Smooth muscle cell (in vitro differentiated cells): ENCODE data around the gene DDX39B. TPM values are rescaled to one million over a fixed set of nuclear protein-coding genes. Genes with fewer than 3 reads are reported as not detected.
"Not testable (repeated sequence)": the region's sequence is repeated elsewhere in the genome, so short reads cannot be mapped to it uniquely, and the experiment has no call there.

Experiments used
- DNase-seq: peaks from one replicate; lab custom pipeline; 2025; ENCODE audit not compliant: unreplicated experiment; lab: John Stamatoyannopoulos, UW
- H2AFZ ChIP-seq: fragments of 200-600 bp; sonication (generic); 2 replicates; pipeline ENCODE4 v1.6.0; 2016; ENCODE audit warnings: antibody characterized with exemption, low read depth, mild to moderate bottlenecking
- H3F3A ChIP-seq: fragments of 200-600 bp; sonication (generic); 2 replicates; pipeline ENCODE4 v1.6.0; 2017; ENCODE audit warnings: antibody characterized with exemption, low read depth
- H3K27ac ChIP-seq: fragments of 200-600 bp; sonication (generic); 2 replicates; pipeline ENCODE4 v1.5.1; 2016; ENCODE audit warnings: low read depth, mild to moderate bottlenecking
- H3K27me3 ChIP-seq: fragments of 200-600 bp; sonication (generic); 2 replicates; pipeline ENCODE4 v1.6.1; 2016; ENCODE audit warnings: low read depth, mild to moderate bottlenecking
- H3K36me3 ChIP-seq: fragments of 200-600 bp; sonication (generic); 2 replicates; pipeline ENCODE4 v1.5.1; 2016; ENCODE audit warnings: low read depth
- H3K4me1 ChIP-seq: fragments of 200-600 bp; sonication (generic); 2 replicates; pipeline ENCODE4 v1.5.1; 2016; ENCODE audit warnings: low read depth
- H3K4me2 ChIP-seq: fragments of 200-600 bp; sonication (generic); 2 replicates; pipeline ENCODE4 v1.6.0; 2016; ENCODE audit warnings: mild to moderate bottlenecking
- H3K4me3 ChIP-seq: fragments of 200-600 bp; sonication (generic); 2 replicates; pipeline ENCODE4 v1.5.1; 2016; ENCODE audit warnings: mild to moderate bottlenecking
- H3K79me2 ChIP-seq: fragments of 200-600 bp; sonication (generic); 2 replicates; pipeline ENCODE4 v1.6.0; 2016; ENCODE audit warnings: low read depth, mild to moderate bottlenecking
- H3K9ac ChIP-seq: fragments of 200-600 bp; sonication (generic); 2 replicates; pipeline ENCODE4 v1.6.0; 2016; ENCODE audit warnings: low read depth
- H3K9me3 ChIP-seq: fragments of 200-600 bp; sonication (generic); replicated peaks from 2 replicates; pipeline ENCODE4 v1.5.1; 2016; ENCODE audit warnings: low read depth
- H4K20me1 ChIP-seq: fragments of 200-600 bp; sonication (generic); 2 replicates; pipeline ENCODE4 v1.6.0; 2016; ENCODE audit warnings: low read depth
- CTCF ChIP-seq: fragments of 200-600 bp; sonication (generic); IDR thresholded peaks from 2 replicates; pipeline ENCODE4 v1.5.1; 2017; ENCODE audit warnings: borderline replicate concordance, mild to moderate bottlenecking, antibody characterized with exemption; ENCODE audit not compliant: insufficient read depth, poor library complexity, severe bottlenecking
- WGBS: methylation state at CpG from one replicate; pipeline ENCODE4 v1.1.7; 2016; ENCODE audit warnings: low lambda C conversion rate; 5-methylcytosine and 5-hydroxymethylcytosine counted together
- polyA plus RNA-seq: library from polyadenylated mRNA; unstranded; fragments of >200 nt; fragmentation: Nextera tagmentation; extraction: Ambion mirVana; gene quantifications from 2 replicates; pipeline ENCODE4 v1.2.1, GENCODE V29; 2016
- total RNA-seq: library from RNA; depleted of rRNA; stranded (reverse); fragments of >200 nt; gene quantifications from 2 replicates; pipeline ENCODE4 v1.2.3, GENCODE V29; 2014

DDX39B gene
- total and polyA plus RNA-seq, 2 experiments from 2014 or later: 117 to 153 TPM

- Histone ChIP-seq H3K79me2 (no peaks in the 10 kb centered on the region), H3K27me3 (peaks cover 35% of the 10 kb centered on the region), H3K36me3 (no peaks in the 10 kb centered on the region), H3K4me3 (no peak overlapping the region), H3K27ac (no peak overlapping the region), H3K4me2 (no peak overlapping the region), H3K9ac (no peak overlapping the region), H3K4me1 (no peaks in the 10 kb centered on the region), H3F3A (no peaks in the 10 kb centered on the region), H3K9me3 (no peaks in the 10 kb centered on the region), H4K20me1 (no peaks in the 10 kb centered on the region), H2AFZ (no peak overlapping the region)
- no peak for DNase-seq
- TF ChIP-seq CTCF: no peak
These were observed 39.2 kb downstream of the DDX39B start for GRCh38 chr6:31502586-31502985.

GRCh38 chr6:31499648-31500047 lies 42.2 kb downstream of the DDX39B start:
- H3K79me2 ChIP-seq: not testable (repeated sequence)

GRCh38 chr6:31498748-31499147 lies 43.1 kb downstream of the DDX39B start:
- no peaks in the 10 kb centered on the region for H3K79me2 ChIP-seq
- H3K36me3 ChIP-seq: no peaks in the 10 kb centered on the region
- H3K27me3 ChIP-seq: peaks cover 38% of the 10 kb centered on the region
- H3F3A ChIP-seq: no peaks in the 10 kb centered on the region
- H3K4me2 ChIP-seq: peak overlapping the region; percentile 36
- no peak overlapping the region for H2AFZ ChIP-seq
- H3K9ac ChIP-seq: no peak overlapping the region
- H3K4me3 ChIP-seq: peak overlapping the region; percentile 1
- no peak overlapping the region for H3K27ac ChIP-seq
- H3K9me3 ChIP-seq: no peaks in the 10 kb centered on the region
- H4K20me1 ChIP-seq: no peaks in the 10 kb centered on the region
- 3% methylated on average over 21 of the region's 21 CpGs for WGBS
- TF ChIP-seq CTCF: no peak
- H3K4me1 ChIP-seq: peaks cover 3% of the 10 kb centered on the region
- DNase-seq: no peak

More at GRCh38 chr6:31499648-31500047, 42.2 kb downstream of the DDX39B start:
- H3F3A ChIP-seq, H3K9me3 ChIP-seq, H3K4me3 ChIP-seq, H4K20me1 ChIP-seq, H2AFZ ChIP-seq, H3K27ac ChIP-seq, H3K9ac ChIP-seq, DNase-seq, H3K36me3 ChIP-seq, H3K4me2 ChIP-seq, H3K4me1 ChIP-seq: not testable (repeated sequence)
- 78% methylated on average over 1 of the region's 2 CpGs for WGBS
- peaks cover 38% of the 10 kb centered on the region for H3K27me3 ChIP-seq

GRCh38 chr6:31497531-31498476 lies 44.0 kb downstream of the DDX39B start, which contains the start of gene MICB:
MICB (plus strand) TSS chr6:31498145; CDS start chr6:31498194, 49 bp downstream.
- no peak within 1 kb of the TSS for H3K9ac ChIP-seq

GRCh38 chr6:31496826-31497225 lies 45.0 kb downstream of the DDX39B start:
- not testable (repeated sequence) for H3K9me3 ChIP-seq, H3F3A ChIP-seq, H3K4me2 ChIP-seq, H3K4me1 ChIP-seq, H2AFZ ChIP-seq, H4K20me1 ChIP-seq, DNase-seq, H3K4me3 ChIP-seq, H3K27ac ChIP-seq, H3K36me3 ChIP-seq, H3K9ac ChIP-seq, H3K79me2 ChIP-seq
- peaks cover 27% of the 10 kb centered on the region for H3K27me3 ChIP-seq
- 71% methylated on average over 3 of the region's 4 CpGs for WGBS

More at GRCh38 chr6:31497531-31498476, 44.0 kb downstream of the DDX39B start, which contains the start of gene MICB:
- 3% methylated on average over 56 of the region's 64 CpGs for WGBS
- Histone ChIP-seq H3K4me2 (peak within 1 kb of the TSS; percentile 86), H3K4me1 (peaks cover 3% of the 10 kb centered on the region), H2AFZ (peak within 1 kb of the TSS; percentile 61), H3K9me3 (no peaks in the 10 kb centered on the region), H4K20me1 (no peaks in the 10 kb centered on the region), H3K79me2 (no peaks in the 10 kb centered on the region), H3K4me3 (peak within 1 kb of the TSS; percentile 52), H3K27ac (no peak within 1 kb of the TSS), H3K27me3 (peaks cover 35% of the 10 kb centered on the region), H3F3A (no peaks in the 10 kb centered on the region), H3K36me3 (no peaks in the 10 kb centered on the region)
- TF ChIP-seq CTCF: no peak
- no peak for DNase-seq
